Epithelial cell of prostate (primary cell): Measurements from ENCODE around the gene C1orf50.

Experiments used
- DNase-seq: peaks from one replicate; pipeline ENCODE4 v3.0.0-alpha.2; 2011; ENCODE audit warnings: low read depth, low spot score
- H3K27ac ChIP-seq: fragments of 450-650 bp; 2 replicates; pipeline ENCODE4 v1.5.1; 2017; ENCODE audit warnings: mild to moderate bottlenecking

The C1orf50 gene

DNA sequence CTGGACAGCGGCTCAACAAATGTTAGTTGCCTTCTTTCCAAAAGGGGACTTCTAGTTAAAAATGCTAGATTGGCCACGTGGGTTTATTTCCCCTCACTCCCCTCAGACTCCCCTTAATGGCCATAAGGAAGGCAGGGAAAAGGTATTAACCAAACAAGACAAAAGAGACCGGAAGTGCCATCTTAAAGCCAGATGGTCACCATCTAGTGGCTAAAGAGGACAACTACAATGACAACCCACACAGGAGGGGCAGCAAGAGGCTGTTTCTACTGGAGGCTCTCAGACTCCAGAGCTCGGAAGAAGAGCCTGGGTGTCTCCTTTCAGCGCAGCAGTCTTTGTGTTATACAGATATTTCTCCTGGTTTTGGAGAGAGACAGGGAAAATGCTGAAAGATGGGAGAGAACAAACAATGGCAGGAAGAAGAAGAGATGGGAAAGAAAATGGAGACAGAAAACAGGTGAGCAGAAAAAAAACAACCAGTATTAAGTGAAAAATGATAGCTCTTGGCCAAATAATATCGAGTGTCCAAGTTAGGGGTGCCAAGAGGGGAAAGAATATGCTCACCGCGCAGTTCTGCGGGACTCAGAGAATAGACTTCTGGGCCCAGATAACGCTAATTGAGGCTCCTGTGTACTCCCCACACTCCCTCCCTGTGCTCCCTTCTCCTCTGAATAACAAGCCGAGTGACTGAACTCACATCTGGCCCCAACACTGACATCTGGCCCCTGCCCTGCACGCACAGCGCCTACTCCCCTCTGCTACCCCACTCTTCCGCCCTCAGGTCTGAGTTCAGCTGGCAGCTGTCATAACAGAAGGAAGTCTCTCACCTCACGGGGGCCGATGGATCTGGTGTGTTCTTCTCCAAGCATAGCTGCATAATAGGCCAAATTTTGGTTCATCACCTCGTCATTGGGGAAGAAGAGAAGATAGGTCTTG, 9.8 kb upstream of the C1orf50 start:
- DNase-seq = no peak
- H3K27ac ChIP-seq = no peak overlapping the region

DNA sequence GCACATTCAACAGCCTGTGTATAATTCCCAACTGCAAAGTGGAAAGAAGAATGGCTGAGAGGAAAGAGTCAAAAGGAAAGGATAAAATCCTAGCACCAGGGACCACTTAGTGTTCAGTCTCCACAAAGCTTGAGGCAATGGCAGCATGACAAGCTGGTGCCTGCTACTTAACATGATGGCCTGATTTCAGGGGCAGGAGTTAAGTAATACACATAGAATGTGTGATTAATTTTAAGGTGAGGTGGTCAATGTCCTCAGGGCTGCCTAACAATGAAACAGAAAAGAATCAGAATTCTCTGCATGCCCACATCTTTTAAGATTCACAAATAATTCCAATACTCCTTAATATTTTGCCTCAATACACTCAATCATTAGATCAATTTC, 9.2 kb upstream of the C1orf50 start:
- no peak overlapping the region for H3K27ac ChIP-seq
- no peak for DNase-seq

DNA sequence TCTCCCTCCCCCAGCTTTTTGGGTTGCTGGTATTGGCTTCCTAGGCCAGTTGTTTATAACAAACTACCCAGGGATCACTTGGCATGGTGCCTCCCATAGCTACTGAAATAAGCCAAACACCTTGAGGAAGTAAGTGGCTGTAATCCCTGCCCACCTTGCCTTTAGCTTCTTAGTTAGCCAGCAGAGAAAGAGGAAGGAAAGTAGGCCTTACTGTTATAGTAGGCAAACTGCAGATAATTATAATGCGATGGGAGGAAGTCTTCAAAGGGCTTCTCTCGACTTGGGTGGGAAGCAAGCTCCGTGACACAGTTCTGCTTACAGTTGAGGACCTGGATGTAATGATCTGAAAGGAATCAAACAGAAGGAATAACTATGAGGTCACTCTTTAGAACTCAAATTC, 8.4 kb upstream of the C1orf50 start:
- DNase-seq = no peak

DNA sequence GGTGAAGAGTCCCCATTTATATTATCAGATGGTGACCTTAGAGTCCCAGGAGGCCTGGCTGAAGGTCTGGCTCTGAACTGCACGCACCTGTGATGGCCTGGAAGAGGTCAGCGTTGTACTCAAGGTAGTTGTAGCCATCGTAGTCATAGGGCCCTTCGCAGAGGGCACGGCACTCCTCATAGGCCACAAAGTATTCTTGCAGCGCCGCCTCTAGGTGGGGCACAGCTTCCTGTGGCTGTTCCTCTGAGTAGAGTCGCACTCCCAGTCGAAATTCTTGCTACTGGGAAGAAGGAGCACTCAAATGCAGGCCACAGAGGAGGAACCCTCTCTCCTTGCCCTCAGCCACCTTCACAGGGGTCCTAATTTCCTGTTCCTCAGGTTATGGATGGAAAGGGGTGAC, 7.9 kb upstream of the C1orf50 start:
- no peak for DNase-seq
- no peak overlapping the region for H3K27ac ChIP-seq

More for the DNA sequence above, 8.4 kb upstream of the C1orf50 start:
- H3K27ac ChIP-seq = no peak overlapping the region

DNA sequence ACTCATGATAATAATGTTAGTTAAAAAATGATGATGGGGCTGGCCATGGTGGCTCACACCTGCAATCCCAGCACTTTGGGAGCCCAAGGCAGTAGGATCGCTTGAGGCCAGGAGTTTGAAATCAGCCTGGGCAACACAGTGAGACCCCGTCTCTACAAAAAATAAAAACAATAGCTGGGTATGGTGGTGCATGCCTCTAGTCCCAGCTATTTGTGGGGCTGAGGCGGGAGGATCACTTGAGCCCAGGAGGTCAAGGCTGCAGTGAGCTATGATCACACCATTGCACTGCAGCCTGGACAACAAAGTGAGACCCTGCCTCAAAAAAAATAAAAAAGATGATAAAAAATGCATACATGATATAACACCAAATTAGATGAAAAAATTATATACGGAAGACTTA, 5.5 kb upstream of the C1orf50 start:
- H3K27ac ChIP-seq = no peak overlapping the region
- no peak for DNase-seq

- H3K27ac ChIP-seq = no peak overlapping the region
- no peak for DNase-seq
Observed at GRCh38 chr1:42762269-42762668, 4.8 kb upstream of the C1orf50 start.

DNA sequence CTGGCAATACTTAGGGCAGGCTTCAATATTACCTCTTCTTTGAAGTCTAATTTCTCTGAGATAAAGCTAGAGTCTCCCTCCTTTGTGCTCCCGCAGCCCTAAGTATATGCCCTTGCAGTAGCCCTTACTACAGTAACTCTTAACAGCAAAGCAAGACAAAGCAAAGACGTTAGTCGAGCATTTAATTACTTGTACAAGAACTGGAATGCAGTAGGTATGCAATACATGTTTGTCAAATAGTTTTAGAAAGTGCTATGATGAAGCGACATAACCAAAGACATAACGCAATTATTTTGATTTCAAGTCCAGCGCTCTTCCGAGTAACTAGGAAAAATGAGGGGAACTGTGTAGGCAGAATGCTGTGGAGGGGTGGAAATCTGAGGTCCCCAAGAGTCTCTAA, 1.8 kb upstream of the C1orf50 start:
- DNase-seq = no peak
- H3K27ac ChIP-seq = no peak overlapping the region

DNA sequence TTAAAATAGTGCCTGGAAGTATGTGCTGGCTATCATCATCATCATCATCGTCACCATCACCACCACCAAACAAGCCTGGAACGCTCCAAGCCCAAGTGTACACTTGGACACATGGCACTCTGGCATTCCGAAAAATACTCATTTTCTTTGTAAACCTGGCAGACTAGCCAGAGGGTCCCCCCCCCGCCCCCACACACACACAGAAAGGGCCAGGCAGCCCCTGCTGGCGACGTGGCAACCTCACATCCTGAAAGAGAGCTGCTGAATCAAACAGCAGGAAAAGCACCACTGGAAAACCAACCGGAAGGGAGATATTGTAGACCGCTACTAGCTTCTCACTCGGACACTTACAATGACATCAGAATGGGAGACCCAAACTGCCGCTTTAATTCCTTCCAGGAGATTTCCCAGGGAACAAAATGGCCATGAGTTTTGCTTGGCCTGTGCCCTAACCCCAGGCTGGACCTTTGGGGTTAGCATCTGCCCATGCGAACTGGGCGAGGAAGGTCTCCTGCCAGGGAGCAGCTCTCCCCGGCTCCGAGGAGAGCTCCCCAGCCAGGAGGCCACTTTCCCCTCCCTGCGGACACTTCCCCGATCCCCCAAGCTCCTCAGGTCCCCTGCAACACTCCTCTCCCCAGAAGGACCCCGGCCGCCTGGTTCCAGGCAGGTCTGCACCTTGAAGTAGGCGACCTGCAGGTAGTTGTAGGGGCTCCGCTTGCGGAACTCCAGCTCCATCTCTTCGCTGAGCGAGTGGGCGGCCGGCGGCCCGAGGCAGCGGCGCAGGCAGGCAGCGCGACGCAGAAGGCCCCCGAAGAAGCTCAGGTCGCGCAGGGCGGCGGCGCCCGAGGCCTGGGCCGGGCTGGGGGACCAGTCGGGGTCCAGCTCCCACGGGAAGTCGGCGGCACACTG, 963 bp upstream of the C1orf50 start:
- H3K27ac ChIP-seq = peak overlapping the region; percentile 4
- no peak for DNase-seq

- no peak for DNase-seq
- peak overlapping the region; percentile 34 for H3K27ac ChIP-seq
Observed at GRCh38 chr1:42767510-42768000, 506 bp downstream of the C1orf50 start.

GRCh38 chr1:42768172-42768571, 1.1 kb downstream of the C1orf50 start:
- no peak overlapping the region for H3K27ac ChIP-seq
- no peak for DNase-seq

DNA sequence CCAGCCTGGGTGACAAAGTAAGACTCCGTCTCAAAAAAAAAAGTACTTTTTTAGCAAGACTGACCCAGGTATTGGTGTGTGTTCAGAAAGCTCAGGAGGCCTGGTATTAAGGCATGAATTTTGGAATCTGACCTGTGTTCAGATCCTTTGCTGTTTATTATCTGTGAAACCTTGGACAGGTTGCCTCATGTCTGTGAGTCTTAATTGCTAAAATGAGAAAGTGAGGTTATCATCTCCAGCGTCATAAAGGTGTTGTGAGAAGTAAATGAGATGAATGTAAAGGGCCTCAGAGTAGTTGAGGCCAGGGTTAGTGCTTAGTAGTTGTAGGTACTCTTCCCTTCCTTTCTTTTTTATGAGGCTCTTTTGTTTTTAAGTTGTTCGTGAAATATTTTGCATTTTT, 2.8 kb downstream of the C1orf50 start:
- no peak overlapping the region for H3K27ac ChIP-seq
- no peak for DNase-seq

DNA sequence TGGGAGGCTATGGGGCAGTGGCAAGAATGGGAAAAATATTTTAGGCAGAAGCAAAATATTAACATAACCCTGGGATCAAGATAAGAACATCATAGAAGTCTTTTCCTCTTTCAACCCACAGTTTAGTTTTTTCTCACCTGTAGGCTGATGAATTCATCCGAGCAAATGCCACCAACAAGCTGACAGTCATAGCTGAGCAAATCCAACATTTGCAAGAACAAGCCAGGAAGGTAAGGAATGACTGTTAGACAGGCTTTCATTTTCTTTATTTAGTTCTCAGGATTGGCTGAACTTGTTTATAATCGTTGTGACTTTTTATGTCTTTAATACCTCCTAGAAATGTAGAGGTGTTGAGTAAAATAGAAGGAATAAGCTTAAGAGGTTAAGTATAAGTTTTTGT, 6.4 kb downstream of the C1orf50 start:
- no peak overlapping the region for H3K27ac ChIP-seq
- no peak for DNase-seq

GRCh38 chr1:42774928-42775526, 8.0 kb downstream of the C1orf50 start:
- H3K27ac ChIP-seq = no peak overlapping the region
- no peak for DNase-seq

GRCh38 chr1:42776502-42776901, 9.5 kb downstream of the C1orf50 start:
- H3K27ac ChIP-seq = no peak overlapping the region
- DNase-seq = no peak

DNA sequence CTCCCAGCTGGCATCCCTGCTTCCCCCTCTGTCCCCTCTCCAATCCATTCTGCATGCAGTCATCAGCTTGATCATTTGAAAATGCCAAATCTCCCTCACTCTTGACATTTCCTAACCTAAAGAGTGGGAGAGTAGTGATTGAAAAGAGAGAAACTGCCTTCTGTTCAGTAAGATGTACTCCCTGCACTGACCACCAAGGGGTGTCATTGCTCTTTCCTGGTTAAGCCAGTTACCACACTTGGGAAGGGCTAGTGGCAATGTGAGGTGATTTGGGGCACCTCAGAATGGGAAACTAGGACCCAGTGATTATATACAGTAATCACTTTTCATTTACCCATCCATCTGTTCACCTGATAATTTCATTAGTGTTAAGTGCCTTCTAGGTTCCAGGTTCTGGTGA, 10.8 kb downstream of the C1orf50 start:
- no peak for DNase-seq
- no peak overlapping the region for H3K27ac ChIP-seq

DNA sequence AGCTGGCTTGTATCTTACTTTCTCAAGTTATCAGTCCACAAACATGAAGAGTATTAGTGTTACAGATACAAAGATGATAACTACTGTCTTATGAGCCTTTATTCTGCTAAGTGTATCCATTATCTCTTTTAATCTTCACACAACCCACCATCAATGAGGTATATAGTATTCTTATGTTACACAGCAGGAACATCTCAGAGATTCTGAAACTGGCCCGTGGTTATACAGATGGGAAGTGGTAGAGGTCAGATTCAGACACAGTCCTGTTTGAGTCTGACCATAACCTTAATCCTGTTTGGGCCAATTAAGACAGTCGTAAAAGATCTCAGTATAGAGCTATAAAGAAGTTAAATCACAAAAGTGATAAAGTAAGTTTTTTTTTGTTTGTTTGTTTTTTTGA, 12.7 kb downstream of the C1orf50 start:
- no peak for DNase-seq
- no peak overlapping the region for H3K27ac ChIP-seq

DNA sequence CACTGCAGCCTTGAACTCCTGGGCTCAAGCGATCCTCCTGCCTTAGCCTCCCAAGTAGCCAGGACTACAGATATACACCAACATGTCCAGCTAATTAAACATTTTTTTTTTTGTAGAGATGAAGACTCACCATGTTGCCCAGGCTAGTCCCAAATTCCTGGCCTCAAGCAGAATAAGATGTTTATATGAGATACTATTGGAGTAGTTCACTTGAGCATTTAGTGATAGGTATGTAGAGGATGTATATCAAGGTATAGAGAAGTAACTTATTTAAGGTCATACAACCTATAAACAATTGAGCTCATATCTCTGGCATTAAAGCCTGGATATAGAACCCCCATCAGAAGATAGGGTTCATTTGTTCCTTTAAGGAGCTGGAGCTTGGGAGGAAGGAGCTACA, 13.1 kb downstream of the C1orf50 start:
- DNase-seq = no peak
- no peak overlapping the region for H3K27ac ChIP-seq

DNA sequence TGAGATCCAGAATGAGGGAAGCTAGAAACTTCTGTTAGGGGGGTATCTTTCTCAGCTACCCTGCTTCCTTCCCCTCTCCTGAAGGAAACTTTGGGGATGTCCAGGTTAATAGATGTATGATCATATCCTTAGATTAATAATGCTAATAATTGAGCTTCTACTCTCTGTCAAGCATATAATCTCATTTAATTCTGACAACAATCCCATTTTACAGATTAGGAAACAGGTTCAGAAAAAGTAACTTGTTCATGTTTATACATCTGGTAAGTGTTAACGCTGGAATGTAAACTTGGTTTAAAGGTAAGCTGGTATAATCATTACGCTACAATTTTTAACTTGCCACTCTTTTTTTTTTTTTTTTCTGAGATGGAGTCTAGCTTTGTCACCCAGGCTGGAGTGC, 16.0 kb downstream of the C1orf50 start:
- H3K27ac ChIP-seq = peak overlapping the region; percentile 38
- no peak for DNase-seq

GRCh38 chr1:42784547-42784945, 17.5 kb downstream of the C1orf50 start:
- H3K27ac ChIP-seq = peak overlapping the region; percentile 38
- no peak for DNase-seq

DNA sequence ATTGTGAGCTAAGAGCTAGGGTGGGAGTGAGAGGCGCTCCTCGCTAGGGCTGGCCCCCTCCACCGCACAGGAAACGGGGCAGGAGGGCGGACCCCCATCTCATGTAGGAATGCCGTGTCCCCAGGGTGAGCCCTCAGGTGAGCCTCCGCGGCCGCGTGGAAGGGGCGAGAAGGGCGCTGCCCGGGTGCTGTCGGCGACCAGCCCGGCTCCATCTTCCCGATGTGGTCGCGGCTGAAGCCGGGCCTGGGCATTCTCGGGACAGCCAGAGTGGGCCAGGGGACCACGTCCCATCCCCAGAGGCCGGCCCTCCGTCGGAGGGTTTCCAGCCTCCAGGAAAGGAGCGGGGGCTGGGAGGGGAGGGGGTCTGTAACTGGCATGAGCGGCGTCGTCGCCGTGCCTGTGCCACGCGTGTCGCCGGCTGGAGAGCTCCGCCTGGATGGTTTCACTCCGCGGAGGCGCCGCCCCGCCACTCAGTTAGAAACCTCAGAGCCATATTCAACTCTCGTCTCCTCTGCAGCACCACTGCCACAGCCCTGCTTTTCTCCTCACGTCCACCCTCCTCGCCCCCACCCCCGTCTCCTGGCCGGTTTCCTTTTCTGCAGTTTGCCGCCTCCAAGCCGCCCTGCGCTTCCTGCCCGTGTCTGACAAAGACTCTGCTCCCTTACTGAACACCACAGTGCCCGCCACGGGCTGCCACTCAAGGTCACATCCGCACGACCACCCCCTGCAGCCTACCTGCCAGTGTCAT, 18.1 kb downstream of the C1orf50 start, which contains the start of gene TMEM269:
Gene TMEM269, plus strand, starts transcription at position 46 of the 748 bp plus-strand sequence. CDS start 4,903 bp downstream, outside the sequence.
- no peak for DNase-seq
- H3K27ac ChIP-seq = peak within 1 kb of the TSS; percentile 38
